NCI-H1092 treated with DMSO at 0.1 percent for 48 hours (cell line): ENCODE results near the gene SOCS6.
"Not testable (repeated sequence)": the region's sequence is repeated elsewhere in the genome, so short reads cannot be mapped to it uniquely, and the experiment has no call there.

ENCODE experiments used
- DNase-seq: peaks from one replicate; lab custom pipeline; 2025; lab: John Stamatoyannopoulos, UW

Gene SOCS6

DNA sequence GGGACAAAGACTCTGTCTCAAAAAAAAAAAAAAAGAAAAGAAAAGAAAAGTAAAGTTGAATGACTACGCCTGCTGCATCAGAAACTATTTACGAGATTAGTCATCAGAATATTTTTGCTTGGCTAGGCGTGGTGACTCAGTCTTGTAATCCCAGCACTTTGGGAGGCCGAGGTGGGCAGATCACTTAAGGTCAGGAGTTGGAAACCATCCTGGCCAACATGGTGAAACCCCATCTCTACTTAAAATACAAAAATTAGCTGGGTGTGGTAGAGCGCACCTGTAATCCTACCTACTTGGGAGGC is 69.2 kb downstream of the SOCS6 start:
- DNase-seq: not testable (repeated sequence)

DNA sequence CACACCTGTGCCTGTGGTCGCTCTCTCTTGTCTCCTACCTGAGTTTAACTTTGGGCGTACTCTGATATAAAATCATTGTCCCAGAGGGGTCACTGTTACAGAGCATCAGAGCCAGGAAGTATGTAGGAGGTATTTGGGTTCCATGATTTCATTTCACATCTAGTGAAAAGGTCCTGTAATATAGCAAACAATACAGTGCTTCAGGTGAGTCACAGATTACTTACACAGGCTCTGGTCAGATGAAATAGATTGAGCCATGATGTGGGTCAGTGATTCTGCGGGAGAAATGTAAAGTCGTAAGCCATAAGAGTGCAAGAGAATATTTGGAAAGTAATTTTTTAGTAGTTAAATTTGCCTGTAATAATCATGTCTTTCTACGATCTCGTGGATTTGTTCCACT is 70.2 kb downstream of the SOCS6 start:
- no peak for DNase-seq

DNA sequence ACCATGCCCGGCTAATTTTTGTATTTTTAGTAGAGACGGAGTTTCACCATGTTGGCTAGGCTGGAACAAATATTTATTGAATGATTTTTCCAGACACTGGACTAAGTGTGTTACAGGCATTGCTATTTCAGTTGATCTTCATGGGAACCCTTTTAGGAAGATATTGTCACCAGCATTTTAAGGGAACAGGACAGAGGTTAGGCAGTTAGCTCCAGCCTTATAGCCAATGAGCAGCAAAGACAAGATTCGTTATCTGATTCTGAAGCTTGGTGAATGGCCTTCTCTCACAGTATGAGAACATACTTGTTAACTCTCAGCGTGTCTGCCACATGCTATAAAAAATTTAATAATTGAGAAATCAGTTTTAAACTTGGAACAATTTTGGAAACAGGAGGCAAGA is 73.4 kb downstream of the SOCS6 start:
- no peak for DNase-seq

DNA sequence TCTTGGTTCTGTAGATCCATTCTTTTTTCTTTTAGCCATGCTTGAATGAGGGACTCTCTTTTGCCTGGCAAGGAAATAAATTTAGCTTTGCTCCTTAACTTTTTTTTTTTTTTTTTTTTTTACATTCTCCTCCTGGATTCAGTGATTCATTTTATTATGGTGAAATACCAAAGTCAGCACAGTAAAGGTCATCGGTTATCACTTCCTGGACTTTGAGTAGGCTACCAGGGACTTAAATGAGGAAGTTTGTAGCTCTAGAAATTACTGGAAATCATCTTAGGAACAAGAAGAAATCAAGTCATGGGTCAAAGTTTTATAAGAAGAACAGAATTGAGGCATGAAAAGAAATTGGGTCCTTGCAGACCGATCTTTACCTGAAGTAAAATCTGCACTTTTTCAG is 75.0 kb downstream of the SOCS6 start:
- DNase-seq: no peak

DNA sequence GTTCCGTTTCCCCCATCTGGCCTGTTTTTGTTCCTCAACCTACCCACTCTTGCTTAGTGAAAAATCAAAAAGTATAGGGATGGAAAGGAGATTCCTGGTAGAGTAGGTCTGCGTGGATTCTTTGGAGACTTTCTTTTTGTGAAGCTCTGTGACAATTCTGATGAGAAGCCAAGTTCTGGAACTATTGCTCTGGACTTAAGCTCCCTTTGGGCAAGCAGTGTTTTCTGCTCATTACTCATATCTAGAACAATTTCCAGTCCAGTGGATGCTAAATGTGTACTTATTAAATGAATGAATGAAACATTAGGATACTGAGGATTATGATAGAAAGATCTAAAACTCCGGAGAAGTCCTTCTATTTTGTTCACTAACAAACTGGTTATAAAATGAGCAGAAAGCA is 76.5 kb downstream of the SOCS6 start:
- DNase-seq: no peak

DNA sequence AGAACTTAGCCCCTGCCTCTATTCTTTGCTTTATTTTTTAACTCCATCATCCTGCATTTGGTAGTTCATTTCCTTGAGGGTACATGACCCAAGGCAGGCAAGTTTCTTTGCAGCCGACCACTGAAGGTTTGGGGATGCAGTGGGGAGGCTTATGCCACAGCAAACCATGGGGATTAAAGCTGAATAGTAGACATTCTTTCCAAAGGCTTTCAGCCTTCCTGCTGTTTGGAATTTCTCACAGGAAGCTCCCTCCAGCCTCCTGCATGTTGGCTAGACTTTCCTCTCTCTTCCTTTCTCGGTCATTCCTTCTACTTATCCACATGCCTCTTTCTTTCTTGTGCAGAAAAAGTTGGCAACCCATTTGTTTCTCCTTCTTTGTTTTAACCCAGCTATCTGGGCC is 77.3 kb downstream of the SOCS6 start:
- DNase-seq: no peak

DNA sequence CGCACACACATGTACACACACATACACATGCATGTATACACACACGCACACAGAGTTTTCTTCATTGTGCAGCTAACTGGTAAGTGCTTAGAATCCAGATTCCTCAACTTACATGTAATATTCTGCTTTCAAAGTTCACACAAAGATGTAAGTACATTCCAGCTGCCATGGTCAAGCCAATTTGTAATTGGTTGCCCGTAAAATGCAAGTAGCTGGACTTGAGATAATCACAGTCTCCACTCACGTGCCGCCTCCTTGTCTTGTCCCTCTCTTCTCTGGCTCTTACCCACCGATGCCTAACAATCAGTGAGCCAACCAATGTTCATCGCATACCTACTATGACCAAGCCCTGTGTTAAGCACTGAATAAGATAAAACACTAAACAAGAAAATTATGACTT is 77.8 kb downstream of the SOCS6 start:
- no peak for DNase-seq

DNA sequence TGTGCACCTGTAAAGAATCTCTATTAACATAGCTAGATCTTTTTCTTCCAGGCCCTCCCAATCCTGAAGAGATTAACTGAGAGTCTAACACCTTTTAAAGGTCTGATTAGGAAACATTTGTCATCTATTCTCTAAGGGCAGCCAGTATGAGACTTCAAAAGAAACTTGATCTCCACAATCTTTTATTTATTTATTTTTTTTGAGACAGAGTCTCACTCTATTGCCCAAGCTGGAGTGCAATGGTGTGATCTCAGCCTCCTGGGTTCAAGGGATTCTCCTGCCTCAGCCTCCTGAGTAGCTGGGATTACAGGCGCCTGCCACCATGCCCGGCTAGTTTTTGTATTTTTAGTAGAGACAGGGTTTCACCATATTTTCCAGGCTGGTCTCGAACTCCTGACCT is 78.5 kb downstream of the SOCS6 start:
- not testable (repeated sequence) for DNase-seq

DNA sequence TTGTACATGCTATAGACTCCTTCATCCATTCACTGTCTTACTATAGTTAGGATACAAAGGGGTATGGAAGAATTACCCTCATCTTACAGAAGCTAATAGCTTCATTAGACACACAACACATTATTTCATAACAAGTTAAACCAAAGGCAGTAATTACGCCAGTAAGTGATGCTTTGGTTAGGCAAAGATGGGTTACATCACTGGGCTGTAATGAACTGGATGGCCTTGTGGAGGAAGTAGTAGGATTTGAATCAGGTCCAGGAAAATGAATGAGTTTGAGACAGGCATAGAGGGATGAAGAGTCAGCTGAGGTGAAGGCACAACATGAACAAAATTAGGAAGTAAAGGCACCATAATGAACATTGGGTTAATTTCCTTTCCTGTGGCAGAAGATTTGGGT is 80.1 kb downstream of the SOCS6 start:
- DNase-seq: no peak

DNA sequence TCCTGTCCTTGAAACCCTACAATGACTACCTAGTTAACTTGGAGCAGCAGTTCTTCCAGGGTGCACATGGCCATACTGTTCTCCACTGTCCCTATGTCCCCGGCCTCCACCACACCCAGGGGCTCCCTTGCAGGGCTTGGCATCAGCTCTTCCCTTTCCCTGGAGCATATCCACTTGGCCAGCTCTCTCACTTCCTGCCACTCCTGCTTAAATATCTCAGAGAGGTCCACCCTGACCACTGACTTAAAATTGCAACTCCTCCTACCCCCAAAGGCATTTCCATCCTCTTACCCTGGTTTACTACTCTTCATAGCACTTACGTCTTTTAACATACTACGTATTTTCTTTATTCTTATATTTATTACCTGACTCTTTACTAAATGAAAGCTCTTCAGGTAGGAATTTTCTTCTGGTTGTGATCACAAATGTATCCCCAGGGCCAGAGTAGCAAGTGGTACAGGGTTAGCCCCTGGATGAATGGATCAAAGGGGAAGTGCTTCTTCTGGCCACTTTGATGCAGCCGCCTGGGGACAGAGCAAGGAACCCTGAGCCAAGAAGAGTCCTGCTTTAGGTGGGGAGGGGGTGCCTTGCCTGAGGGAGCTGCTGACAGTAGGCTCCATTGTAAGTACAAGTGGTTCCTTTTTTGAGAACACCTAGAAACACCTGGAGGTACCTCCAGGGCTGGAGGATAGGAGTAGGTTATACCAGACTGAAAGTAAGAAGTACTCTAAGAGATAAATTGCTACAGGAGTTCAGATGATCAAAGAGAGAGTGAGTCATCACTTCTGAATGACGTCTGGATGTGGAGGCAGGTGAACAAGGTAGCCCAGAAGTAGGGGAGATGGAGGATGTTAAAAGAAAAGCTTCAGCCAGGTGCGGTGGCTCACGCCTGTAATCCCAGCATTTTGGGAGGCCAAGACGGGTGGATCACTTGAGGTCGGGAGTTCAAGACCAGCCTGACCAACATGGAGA is 82.2 kb downstream of the SOCS6 start:
- DNase-seq: no peak

DNA sequence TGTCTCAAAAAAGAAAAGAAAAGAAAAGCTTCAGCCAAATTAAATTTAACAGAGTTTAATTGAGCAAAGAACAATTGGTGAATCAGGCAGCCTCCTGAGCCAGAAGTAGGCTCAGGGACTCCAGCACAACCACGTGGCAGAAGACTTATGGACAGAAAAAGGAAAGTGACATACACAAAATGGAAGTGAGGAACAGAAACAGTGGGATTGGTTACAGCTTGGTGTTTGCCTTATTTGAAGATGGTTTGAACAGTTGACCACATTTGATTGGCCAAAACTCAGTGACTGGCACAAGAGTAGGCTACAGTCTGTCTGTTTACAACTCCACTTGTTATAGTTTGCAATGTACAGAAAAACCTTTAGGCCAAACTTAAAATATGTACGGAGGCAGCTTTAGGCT is 83.1 kb downstream of the SOCS6 start:
- no peak for DNase-seq

DNA sequence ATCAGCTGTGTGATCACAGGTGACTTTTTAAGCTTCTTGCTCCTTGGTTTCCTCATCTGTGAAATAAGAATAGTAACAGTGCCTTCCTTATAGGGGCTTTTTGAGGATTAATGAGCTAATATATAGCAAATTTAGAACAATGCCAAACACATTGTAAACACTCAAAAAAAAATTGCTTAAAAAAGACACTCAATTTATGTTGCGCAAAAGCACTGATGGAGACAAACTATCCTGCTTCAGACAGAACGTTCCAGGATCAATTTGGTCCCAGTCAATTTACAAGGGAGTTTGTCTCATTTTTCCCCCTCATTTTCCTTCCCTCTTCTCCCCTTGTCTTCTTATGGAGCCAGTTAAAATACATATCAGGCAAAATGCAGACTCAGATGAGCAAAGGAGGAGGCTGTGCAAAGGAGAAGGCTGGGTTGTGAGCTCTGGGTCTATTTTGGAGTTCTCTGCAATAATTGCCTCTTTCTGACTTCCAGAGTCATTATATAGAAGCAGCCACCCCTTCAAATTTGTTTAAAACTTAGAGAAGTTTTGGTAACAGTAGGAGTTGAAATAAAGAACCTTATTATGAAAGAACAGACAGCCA is 83.7 kb downstream of the SOCS6 start:
- no peak for DNase-seq

DNA sequence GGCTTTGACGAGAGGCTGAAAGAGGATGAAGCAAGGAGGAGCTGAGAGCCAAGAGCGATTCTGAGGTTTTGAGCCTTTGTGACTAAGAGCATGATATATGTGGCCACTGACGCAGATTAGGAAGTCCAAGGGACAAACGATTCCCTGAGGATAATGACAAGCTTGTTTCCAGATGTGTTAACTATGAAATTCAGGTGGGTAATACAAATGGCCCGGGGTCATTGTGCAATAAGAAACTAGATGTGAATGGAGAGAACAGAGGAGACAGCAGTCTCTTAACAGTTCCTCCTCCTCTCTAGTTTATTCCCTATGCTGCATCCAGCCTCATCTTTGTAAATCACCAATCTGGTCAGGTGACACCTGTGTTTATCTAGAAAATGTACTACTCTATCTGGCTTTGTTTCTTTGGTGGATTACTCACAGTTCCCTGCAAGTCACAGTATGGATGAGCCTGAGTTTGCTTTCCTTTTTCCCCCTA is 84.2 kb downstream of the SOCS6 start:
- no peak for DNase-seq

DNA sequence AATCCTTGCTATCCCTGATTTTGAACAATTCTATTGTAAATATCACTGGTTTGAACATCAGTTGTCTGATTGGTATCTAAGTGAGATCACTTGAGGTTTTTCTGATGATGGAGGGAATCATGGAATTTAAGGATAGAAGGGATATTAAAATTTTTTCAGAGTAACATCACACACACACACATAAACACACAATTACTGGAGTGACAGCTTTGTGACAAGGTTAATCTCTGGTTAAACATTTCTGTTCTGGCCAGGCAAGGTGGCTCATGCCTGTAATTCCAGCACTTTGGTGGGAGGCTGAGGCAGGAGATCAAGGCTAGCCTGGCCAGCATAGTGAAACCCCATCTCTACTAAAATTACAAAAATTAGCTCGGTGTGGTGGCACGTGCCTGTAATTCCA is 85.3 kb downstream of the SOCS6 start:
- no peak for DNase-seq

DNA sequence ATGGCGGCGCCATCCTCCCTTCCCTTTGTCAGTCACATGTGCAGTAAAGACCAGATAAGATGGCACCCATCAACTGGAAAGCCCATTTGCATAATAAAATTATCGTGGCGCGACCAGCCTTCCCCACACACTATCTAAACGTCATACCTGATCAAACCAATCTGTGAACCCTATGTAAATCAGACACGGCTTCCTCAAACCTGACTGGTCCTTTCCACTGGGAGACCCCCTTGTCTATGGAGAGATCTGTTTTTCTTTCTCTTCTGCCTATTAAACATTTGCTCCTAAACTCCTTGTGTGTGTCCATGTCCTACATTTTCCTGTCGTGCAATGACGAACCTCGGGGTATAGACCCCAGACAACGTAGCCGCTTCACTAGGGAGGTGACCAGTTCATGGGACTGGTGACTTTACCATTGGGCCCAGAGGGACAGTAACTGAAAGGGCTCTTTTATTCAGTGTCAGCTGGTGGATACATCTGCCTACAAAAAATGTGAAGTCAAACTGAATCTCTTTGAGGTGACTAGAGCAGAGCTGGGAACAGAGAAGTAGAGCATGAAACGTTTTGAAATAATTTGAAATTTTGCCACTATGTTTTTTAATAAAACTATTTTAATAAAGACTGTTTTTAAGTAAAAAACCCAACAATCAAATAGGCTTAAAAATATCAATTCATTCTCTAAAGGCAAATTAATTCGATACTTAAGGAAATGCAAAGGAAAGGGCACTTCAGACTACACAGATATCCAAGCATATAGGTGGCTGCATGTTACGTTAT is 87.5 kb downstream of the SOCS6 start:
- no peak for DNase-seq

DNA sequence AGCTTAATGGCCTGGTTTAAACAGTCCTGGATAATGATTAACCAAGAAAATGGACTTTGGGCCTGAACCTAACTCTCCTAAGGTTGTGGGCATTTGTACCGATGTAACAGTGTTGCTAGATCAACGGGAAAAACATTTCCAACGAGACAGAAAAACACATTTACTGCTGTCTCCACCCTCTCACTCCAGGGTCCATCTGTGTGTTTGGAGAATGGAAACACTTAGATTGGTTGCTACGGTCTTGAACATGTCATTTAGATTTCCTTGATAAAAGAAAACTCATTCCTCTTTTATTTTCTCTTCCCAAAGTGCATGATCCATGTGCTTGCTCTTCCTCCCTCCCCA is 88.0 kb downstream of the SOCS6 start:
- DNase-seq: no peak

DNA sequence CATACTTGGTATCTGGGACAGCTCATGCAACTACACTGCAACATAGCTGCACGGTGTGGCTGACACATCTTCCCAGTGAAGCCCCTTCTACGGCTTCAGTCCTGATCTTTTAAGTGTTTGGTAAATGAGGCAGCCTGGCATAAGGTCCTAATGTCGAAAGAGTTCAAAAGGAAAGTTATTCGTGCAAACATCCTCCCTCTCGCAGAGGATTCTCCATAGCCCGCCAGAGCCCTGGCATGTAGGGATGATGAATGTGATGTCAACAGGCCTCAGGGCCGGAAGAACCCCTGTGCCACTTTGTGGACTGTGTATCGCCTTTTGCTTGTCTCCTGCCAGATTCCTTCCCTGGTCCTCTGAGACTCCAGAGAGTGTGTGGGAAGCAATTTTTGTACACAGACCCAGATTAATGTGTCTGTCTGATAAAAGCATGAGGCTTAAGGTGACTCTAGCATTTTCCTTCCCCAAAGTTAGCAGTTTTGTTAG is 88.5 kb downstream of the SOCS6 start:
- DNase-seq: no peak

DNA sequence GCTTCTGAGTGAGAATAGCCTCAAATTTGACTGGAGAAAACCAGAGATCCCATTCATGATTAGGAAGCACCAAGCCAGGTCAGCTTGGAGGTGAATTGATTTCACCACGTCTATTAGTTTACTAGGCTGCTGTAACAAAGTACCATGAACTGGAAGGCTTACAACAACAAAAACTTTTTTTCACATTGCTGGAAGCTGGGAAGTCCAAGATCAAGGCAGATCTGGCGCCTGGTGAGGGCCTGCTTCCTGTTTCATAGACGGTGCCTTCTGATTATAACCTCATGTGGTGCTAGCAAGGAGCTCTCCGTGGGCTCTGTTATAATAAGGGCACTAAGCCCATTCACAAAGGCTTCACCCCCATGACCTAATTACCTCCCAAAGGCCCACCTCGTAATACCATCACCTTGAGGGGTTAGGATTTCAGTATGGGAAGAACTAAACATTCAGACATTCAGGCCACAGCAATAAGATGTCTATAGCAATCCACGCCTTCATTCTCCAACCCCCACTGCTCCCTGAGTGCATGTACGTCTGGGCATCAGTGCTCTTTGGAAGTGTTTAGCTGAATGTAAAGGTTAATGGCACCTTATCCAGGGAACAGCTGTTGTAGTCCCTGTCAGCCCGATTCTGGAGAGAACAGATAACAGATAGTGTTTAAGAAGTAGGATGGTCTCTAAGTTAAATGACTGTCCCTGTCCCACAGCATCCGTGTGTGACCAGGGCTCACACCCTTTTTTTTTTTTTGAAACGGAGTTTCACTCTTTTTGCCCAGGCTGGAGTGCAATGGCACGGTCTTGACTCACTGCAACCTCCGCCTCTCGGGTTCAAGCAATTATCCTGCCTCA is 89.2 kb downstream of the SOCS6 start:
- DNase-seq: no peak
